Tibial artery (tissue), 4 donors: ENCODE measurements around the gene GBF1.

Experiments used
- DNase-seq, 2 donors: peaks; one replicate each; pipeline ENCODE4 v3.0.0-alpha.2; 2019
- H3K27ac ChIP-seq, 2 donors: fragments of 200-600 bp; sonication (generic) in 1 of 2; 1 replicate in 1 of 2; 2 replicates in 1 of 2; pipeline ENCODE4 v1.5.1; 2018 to 2019; ENCODE audit warnings: mild to moderate bottlenecking in 1 of 2
- H3K27me3 ChIP-seq, 2 donors: fragments of 200-600 bp; sonication (generic) in 1 of 2; one replicate each; pipeline versions ENCODE4 v1.5.1 to v1.6.0; 2016 to 2019
- H3K36me3 ChIP-seq, 3 donors: fragments of 200-600 bp; sonication (generic) in 2 of 3; one replicate each; pipeline ENCODE4 v1.5.1; 2016 to 2019; ENCODE audit warnings: mild to moderate bottlenecking in 2 of 3
- H3K4me1 ChIP-seq, 4 donors: fragments of 200-600 bp; sonication (generic) in 2 of 4; 1 replicate in 3 of 4; 2 replicates in 1 of 4; pipeline ENCODE4 v1.5.1; 2016 to 2019
- H3K4me3 ChIP-seq, 2 donors: fragments of 200-600 bp; sonication (generic) in 1 of 2; 1 replicate in 1 of 2; 2 replicates in 1 of 2; pipeline ENCODE4 v1.5.1; 2018 to 2019; ENCODE audit warnings: mild to moderate bottlenecking in 2 of 2
- H3K9me3 ChIP-seq, 3 donors: fragments of 200-600 bp; sonication (generic) in 1 of 3; one replicate each; pipeline ENCODE4 v1.5.1; 2016 to 2019
- CTCF ChIP-seq, 2 experiments: fragments of 200-600 bp in 1 of 2; fragments of 450-650 bp in 1 of 2; IDR thresholded peaks; one replicate each; pipeline ENCODE4 v1.5.1; 2017 to 2019; ENCODE audit warnings: antibody characterized with exemption in 2 of 2, mild to moderate bottlenecking in 1 of 2, moderate library complexity in 1 of 2
- intact Hi-C: fragments of 100-400 bp; cut with DNase I; formaldehyde crosslinking; loops from one replicate; pipeline ENCODE4 v1.15.0; 2023; ENCODE audit warnings: low total_unique reads

Gene GBF1

GRCh38 chr10:102269017-102269416 is 23.7 kb downstream of the GBF1 start:
- intact Hi-C loops: no loop called here
- Histone ChIP-seq H3K9me3 (no peaks in the 10 kb centered on the region), H3K36me3 (no peaks in the 10 kb centered on the region), H3K4me1 (peaks cover 0 to 28% (median 19%) of the 10 kb centered on the region in 4 donors), H3K4me3 (no peak overlapping the region), H3K27me3 (no peaks in the 10 kb centered on the region), H3K27ac (no peak overlapping the region)
- no peak for DNase-seq
- no peak for TF ChIP-seq CTCF (IDR thresholded peaks at IDR 0.05)

- H3K27ac ChIP-seq: no peak overlapping the region
- no peak overlapping the region for H3K4me3 ChIP-seq
- peaks cover 0 to 22% (median 4%) of the 10 kb centered on the region in 4 donors for H3K4me1 ChIP-seq
- H3K27me3 ChIP-seq: no peaks in the 10 kb centered on the region
- H3K9me3 ChIP-seq: no peaks in the 10 kb centered on the region
- no peak for TF ChIP-seq CTCF (IDR thresholded peaks at IDR 0.05)
- intact Hi-C loops: no loop called here
- H3K36me3 ChIP-seq: peaks cover 0 to 7% (median 5%) of the 10 kb centered on the region in 3 donors
- DNase-seq: no peak
These were observed 28.7 kb downstream of the GBF1 start for GRCh38 chr10:102274062-102274461.

GRCh38 chr10:102275343-102275742 is 30.0 kb downstream of the GBF1 start:
- Histone ChIP-seq H3K4me3 (no peak overlapping the region), H3K27me3 (no peaks in the 10 kb centered on the region), H3K9me3 (no peaks in the 10 kb centered on the region), H3K4me1 (peaks cover 0 to 26% (median 10%) of the 10 kb centered on the region in 4 donors), H3K27ac (no peak overlapping the region), H3K36me3 (peaks cover 0 to 7% (median 5%) of the 10 kb centered on the region in 3 donors)
- no peak for TF ChIP-seq CTCF (IDR thresholded peaks at IDR 0.05)
- intact Hi-C loops: no loop called here
- no peak for DNase-seq

- DNase-seq: no peak
- no peaks in the 10 kb centered on the region for H3K27me3 ChIP-seq
- no peak for TF ChIP-seq CTCF (IDR thresholded peaks at IDR 0.05)
- H3K4me1 ChIP-seq: peaks cover 0 to 31% (median 17%) of the 10 kb centered on the region in 4 donors
- H3K4me3 ChIP-seq: no peak overlapping the region
- H3K36me3 ChIP-seq: peaks cover 0 to 7% (median 5%) of the 10 kb centered on the region in 3 donors
- no peak overlapping the region for H3K27ac ChIP-seq
- intact Hi-C loops: no loop called here
- no peaks in the 10 kb centered on the region for H3K9me3 ChIP-seq
These were observed 33.8 kb downstream of the GBF1 start for GRCh38 chr10:102279104-102279503.

GRCh38 chr10:102280397-102281101 is 35.2 kb downstream of the GBF1 start:
- H3K4me3 ChIP-seq: peak overlapping the region in 1 of 2 donors; percentile 26
- no peak for DNase-seq
- H3K4me1 ChIP-seq: peaks cover 0 to 18% (median 16%) of the 10 kb centered on the region in 4 donors
- no peak for TF ChIP-seq CTCF (IDR thresholded peaks at IDR 0.05)
- H3K9me3 ChIP-seq: no peaks in the 10 kb centered on the region
- peak overlapping the region; percentile 42 to 43 for H3K27ac ChIP-seq
- intact Hi-C loops: no loop called here
- H3K27me3 ChIP-seq: no peaks in the 10 kb centered on the region
- H3K36me3 ChIP-seq: peaks cover 0 to 7% (median 5%) of the 10 kb centered on the region in 3 donors
